Nephron progenitor cell (in vitro differentiated cells): Measurements from ENCODE around the gene EVA1C.
A peak's percentile ranks its signal among the peaks of the same experiment; 100 is the strongest.
"Not testable (repeated sequence)": the region's sequence is repeated elsewhere in the genome, so short reads cannot be mapped to it uniquely, and the experiment has no call there.

ENCODE experiments used
- DNase-seq: peaks from one replicate; pipeline ENCODE4 v3.0.0; 2021
- H3K27ac Mint-ChIP-seq: 2 replicates; pipeline ENCODE4 v1.8.0; 2021; ENCODE audit warnings: mild to moderate bottlenecking, moderate library complexity, mixed read lengths
- H3K27me3 Mint-ChIP-seq: 2 replicates; pipeline ENCODE4 v1.8.0; 2021; ENCODE audit warnings: mild to moderate bottlenecking, low read depth, mixed read lengths; ENCODE audit not compliant: poor library complexity
- H3K36me3 Mint-ChIP-seq: 2 replicates; pipeline ENCODE4 v1.8.0; 2021; ENCODE audit warnings: low read depth, mixed read lengths
- H3K4me1 Mint-ChIP-seq: 2 replicates; pipeline ENCODE4 v1.8.0; 2021; ENCODE audit warnings: mixed read lengths
- H3K4me3 Mint-ChIP-seq: 2 replicates; pipeline ENCODE4 v1.8.0; 2021; ENCODE audit warnings: mild to moderate bottlenecking, moderate library complexity, mixed read lengths
- H3K9me3 Mint-ChIP-seq: 2 replicates; pipeline ENCODE4 v1.8.0; 2021; ENCODE audit warnings: mild to moderate bottlenecking, moderate library complexity, mixed read lengths
- CTCF ChIP-seq: fragments of 200-600 bp; sonication (generic); IDR thresholded peaks from 2 replicates; pipeline ENCODE4 v1.5.0; 2021; ENCODE audit warnings: antibody characterized with exemption

EVA1C gene

GRCh38 chr21:32412162-32413014 is at the start of gene EVA1C:
TSS of gene EVA1C (plus strand) at chr21:32412706. CDS start at chr21:32412854, 148 bp downstream.
- Mint-ChIP-seq H3K4me3 (peak within 1 kb of the TSS; percentile 78), H3K4me1 (peaks cover 17% of the 10 kb centered on the region), H3K36me3 (no peaks in the 10 kb centered on the region), H3K27me3 (peaks cover 90% of the 10 kb centered on the region), H3K9me3 (no peaks in the 10 kb centered on the region), H3K27ac (no peak within 1 kb of the TSS)
- TF ChIP-seq CTCF, result no peak
- peak; percentile 57 for DNase-seq

DNA sequence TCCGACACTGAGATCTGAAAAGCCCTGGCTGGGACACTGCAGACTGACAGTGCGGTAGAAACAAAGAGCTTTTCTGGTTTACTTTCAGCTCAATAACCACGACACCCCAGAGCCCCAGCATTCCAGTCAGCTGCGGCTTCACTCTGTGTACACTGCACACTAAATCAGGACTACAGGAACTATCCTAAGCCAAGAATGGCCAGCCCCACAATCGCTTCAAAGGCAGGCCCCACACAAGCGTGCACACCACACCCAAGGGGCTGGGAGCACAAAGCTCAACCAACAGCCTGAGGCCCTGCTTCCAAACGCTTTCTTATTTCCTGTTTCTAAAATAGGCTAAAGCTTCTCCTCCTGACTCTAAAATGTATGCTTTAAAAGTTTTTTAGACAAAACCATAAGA is 48.1 kb upstream of the EVA1C start:
- peaks cover 78% of the 10 kb centered on the region for H3K36me3 Mint-ChIP-seq

DNA sequence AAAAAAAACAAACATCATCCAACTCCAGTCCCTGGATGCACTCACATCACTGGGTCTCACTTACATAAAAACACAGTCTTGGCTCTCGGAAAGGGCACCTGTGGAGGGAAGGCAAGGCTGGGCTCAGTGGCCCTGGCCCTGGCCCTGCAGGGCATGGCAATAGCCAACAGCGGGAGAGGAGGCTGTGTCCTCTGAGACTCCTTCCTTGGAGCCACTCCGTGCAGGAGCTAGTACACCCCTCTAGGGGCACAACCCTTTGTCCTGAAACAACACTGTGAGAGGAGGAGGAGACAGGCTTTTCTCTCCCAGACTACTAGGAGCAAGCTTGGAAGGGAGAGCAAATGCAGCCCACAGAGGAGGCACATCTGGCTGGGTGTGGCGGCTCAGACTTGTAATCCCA is 47.7 kb upstream of the EVA1C start:
- peaks cover 74% of the 10 kb centered on the region for H3K36me3 Mint-ChIP-seq
- peaks cover 22% of the 10 kb centered on the region for H3K4me1 Mint-ChIP-seq
- H3K27ac Mint-ChIP-seq, result no peak overlapping the region
- H3K4me3 Mint-ChIP-seq, result no peak overlapping the region
- no peak for DNase-seq
- no peak for TF ChIP-seq CTCF
- no peaks in the 10 kb centered on the region for H3K9me3 Mint-ChIP-seq
- no peaks in the 10 kb centered on the region for H3K27me3 Mint-ChIP-seq

More for the DNA sequence above, 48.1 kb upstream of the EVA1C start:
- DNase-seq, result no peak
- no peak overlapping the region for H3K4me3 Mint-ChIP-seq
- no peaks in the 10 kb centered on the region for H3K9me3 Mint-ChIP-seq
- H3K27me3 Mint-ChIP-seq, result no peaks in the 10 kb centered on the region
- no peak for TF ChIP-seq CTCF
- H3K4me1 Mint-ChIP-seq, result peaks cover 22% of the 10 kb centered on the region
- no peak overlapping the region for H3K27ac Mint-ChIP-seq

GRCh38 chr21:32366191-32366590 is 46.3 kb upstream of the EVA1C start:
- no peaks in the 10 kb centered on the region for H3K9me3 Mint-ChIP-seq
- peaks cover 67% of the 10 kb centered on the region for H3K36me3 Mint-ChIP-seq
- no peak for TF ChIP-seq CTCF
- DNase-seq, result no peak
- no peak overlapping the region for H3K4me3 Mint-ChIP-seq
- H3K27ac Mint-ChIP-seq, result no peak overlapping the region
- peaks cover 22% of the 10 kb centered on the region for H3K4me1 Mint-ChIP-seq
- H3K27me3 Mint-ChIP-seq, result no peaks in the 10 kb centered on the region

GRCh38 chr21:32367158-32367557 is 45.3 kb upstream of the EVA1C start:
- DNase-seq, result no peak
- Mint-ChIP-seq H3K36me3 (peaks cover 66% of the 10 kb centered on the region), H3K27ac (peak overlapping the region; percentile 39), H3K9me3 (no peaks in the 10 kb centered on the region), H3K27me3 (no peaks in the 10 kb centered on the region), H3K4me1 (peaks cover 22% of the 10 kb centered on the region), H3K4me3 (no peak overlapping the region)
- TF ChIP-seq CTCF, result no peak

- H3K4me3 Mint-ChIP-seq, result no peak overlapping the region
- peaks cover 22% of the 10 kb centered on the region for H3K4me1 Mint-ChIP-seq
- DNase-seq, result no peak
- H3K27me3 Mint-ChIP-seq, result no peaks in the 10 kb centered on the region
- H3K9me3 Mint-ChIP-seq, result no peaks in the 10 kb centered on the region
- peak overlapping the region; percentile 91 for H3K27ac Mint-ChIP-seq
- peaks cover 68% of the 10 kb centered on the region for H3K36me3 Mint-ChIP-seq
- no peak for TF ChIP-seq CTCF
Measured at GRCh38 chr21:32368386-32368785, 44.1 kb upstream of the EVA1C start.

DNA sequence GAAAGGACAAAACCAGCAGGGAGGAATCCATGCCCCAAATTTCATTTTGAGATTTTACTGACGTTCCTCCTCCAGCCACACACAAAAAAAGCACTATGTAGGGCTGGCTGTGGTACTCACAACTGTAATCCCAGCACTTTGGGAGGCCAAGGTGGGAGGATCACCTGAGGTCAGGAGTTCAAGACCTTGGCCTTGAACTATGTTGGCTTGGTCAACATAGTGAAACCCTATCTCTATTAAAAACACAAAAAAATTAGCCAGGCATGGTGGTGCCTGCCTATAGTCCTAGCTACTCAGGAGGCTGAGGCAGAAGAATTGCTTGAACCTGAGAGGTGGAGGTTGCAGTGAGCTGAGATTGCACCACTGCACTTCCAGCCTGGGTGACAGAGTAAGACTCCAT is 43.5 kb upstream of the EVA1C start:
- Mint-ChIP-seq H3K27ac (peak overlapping the region; percentile 91), H3K4me1 (peaks cover 22% of the 10 kb centered on the region), H3K36me3 (peaks cover 68% of the 10 kb centered on the region)
- not testable (repeated sequence) for H3K4me3 Mint-ChIP-seq, DNase-seq, H3K27me3 Mint-ChIP-seq, H3K9me3 Mint-ChIP-seq
